H1 (cell line): ENCODE measurements around the gene CCDC148. TPM values are rescaled to one million over a fixed set of nuclear protein-coding genes. Genes with fewer than 3 reads are reported as not detected.

Experiments
- CTCF ChIA-PET: fragments of 300-600 bp; sonication (Branson Sonifier 250); formaldehyde crosslinking; loops from one replicate; lab custom pipeline; 2021; ENCODE audit not compliant: partially characterized antibody; lab: Charles Lee
- POLR2A ChIA-PET: fragments of 300-600 bp; sonication (Branson Sonifier 250); formaldehyde crosslinking; loops from one replicate; lab custom pipeline; 2021; ENCODE audit warnings: inconsistent platforms; ENCODE audit not compliant: partially characterized antibody; lab: Charles Lee
- DNase-seq, 2 experiments: peaks; one replicate each; pipeline versions ENCODE4 v3.0.0 to v3.0.0-alpha.2; 2010 to 2022; ENCODE audit warnings: low spot score in 2 of 2, low read depth in 1 of 2, mixed read lengths in 1 of 2
- FAIRE-seq: peaks from 2 replicates; lab custom pipeline; 2011; peaks lifted over from hg19 to GRCh38; lab: Jason Lieb, UNC
- H2AFZ ChIP-seq: 2 replicates; pipeline ENCODE4 v1.8.1; 2012; ENCODE audit warnings: low read length, inconsistent platforms
- H2AK5ac ChIP-seq: 2 replicates; pipeline ENCODE4 v1.6.1; 2013; ENCODE audit warnings: low read depth, low read length
- H2BK120ac ChIP-seq: replicated peaks from 2 replicates; pipeline ENCODE3; 2013; ENCODE audit warnings: low read depth, low read length, inconsistent platforms
- H2BK12ac ChIP-seq: 2 replicates; pipeline ENCODE4 v1.6.1; 2013; ENCODE audit warnings: low read depth, low read length
- H2BK15ac ChIP-seq: 2 replicates; pipeline ENCODE4 v1.6.1; 2013; ENCODE audit warnings: low read length
- H2BK20ac ChIP-seq: 2 replicates; pipeline ENCODE4 v1.6.1; 2013; ENCODE audit warnings: low read length
- H2BK5ac ChIP-seq: 2 replicates; pipeline ENCODE4 v1.6.1; 2013; ENCODE audit warnings: low read depth, low read length
- H3K14ac ChIP-seq: 2 replicates; pipeline ENCODE4 v1.6.1; 2013; ENCODE audit warnings: inconsistent platforms; ENCODE audit not compliant: insufficient read length
- H3K18ac ChIP-seq: 2 replicates; pipeline ENCODE4 v1.6.1; 2013; ENCODE audit warnings: low read length; ENCODE audit errors: extremely low read depth
- H3K23ac ChIP-seq: 2 replicates; pipeline ENCODE4 v1.6.1; 2013; ENCODE audit warnings: inconsistent platforms; ENCODE audit not compliant: insufficient read length
- H3K23me2 ChIP-seq: 2 replicates; pipeline ENCODE4 v1.6.1; 2013; ENCODE audit warnings: low read depth, low read length
- H3K27ac ChIP-seq: 2 replicates; pipeline ENCODE4 v1.6.1; 2011; ENCODE audit warnings: low read depth, low read length, inconsistent platforms
- H3K27me3 ChIP-seq, 4 experiments: replicated peaks in 1 of 4; 1 replicate in 1 of 4; 2 replicates in 3 of 4; pipeline versions ENCODE4 v1.6.1 to v1.8.1; 2011 to 2013; ENCODE audit warnings: low read length in 3 of 4, mild to moderate bottlenecking in 3 of 4, inconsistent platforms in 2 of 4, mixed read lengths in 2 of 4, moderate library complexity in 1 of 4; ENCODE audit not compliant: control insufficient read depth in 3 of 4, insufficient read depth in 3 of 4; ENCODE audit errors: extremely low read depth in 1 of 4
- H3K36me3 ChIP-seq, 4 experiments: 2 replicates each; pipeline versions ENCODE4 v1.6.1 to v1.8.1; 2011 to 2013; ENCODE audit warnings: mild to moderate bottlenecking in 4 of 4, low read length in 3 of 4, moderate library complexity in 2 of 4, control low read depth in 1 of 4, inconsistent platforms in 1 of 4; ENCODE audit not compliant: insufficient read depth in 4 of 4, control insufficient read depth in 2 of 4
- H3K4ac ChIP-seq: replicated peaks from 2 replicates; pipeline ENCODE3; 2013; ENCODE audit warnings: low read length, low read depth, mixed read lengths, inconsistent platforms; ENCODE audit not compliant: insufficient read length
- H3K4me1 ChIP-seq, 4 experiments: replicated peaks in 1 of 4; 1 replicate in 1 of 4; 2 replicates in 3 of 4; pipeline versions ENCODE4 v1.6.1 to v1.8.1; 2011 to 2013; ENCODE audit warnings: low read length in 3 of 4, inconsistent platforms in 2 of 4, mixed read lengths in 1 of 4; ENCODE audit not compliant: insufficient read depth in 4 of 4, control insufficient read depth in 3 of 4
- H3K4me2 ChIP-seq, 2 experiments: 2 replicates each; pipeline versions ENCODE4 v1.6.1 to v1.8.1; 2011 to 2013; ENCODE audit warnings: low read depth in 2 of 2, low read length in 2 of 2, control low read depth in 1 of 2, inconsistent platforms in 1 of 2, mild to moderate bottlenecking in 1 of 2; ENCODE audit not compliant: insufficient read depth in 1 of 2
- H3K4me3 ChIP-seq, 4 experiments: fragments of 200-600, 300-600 bp in 1 of 4; sonication (generic), shearing (Covaris generic), sonication (Bioruptor Twin) in 1 of 4; 2 replicates each; pipeline versions ENCODE4 v1.5.1 to v1.8.1; 2011 to 2016; ENCODE audit warnings: low read length in 4 of 4, low read depth in 3 of 4, control low read depth in 2 of 4, inconsistent platforms in 2 of 4, mild to moderate bottlenecking in 2 of 4, mixed read lengths in 1 of 4, moderate library complexity in 1 of 4; ENCODE audit not compliant: insufficient read depth in 2 of 4; ENCODE audit errors: extremely low read depth in 1 of 4
- H3K56ac ChIP-seq: replicated peaks from 2 replicates; pipeline ENCODE3; 2013; ENCODE audit warnings: low read depth, mild to moderate bottlenecking, mixed read lengths, low read length, inconsistent platforms; ENCODE audit not compliant: insufficient read length
- H3K79me1 ChIP-seq: 2 replicates; pipeline ENCODE4 v1.6.1; 2013; ENCODE audit warnings: low read depth, low read length, control low read depth
- H3K79me2 ChIP-seq, 2 experiments: 2 replicates each; pipeline versions ENCODE4 v1.6.1 to v1.8.1; 2012 to 2013; ENCODE audit warnings: low read length in 2 of 2, mild to moderate bottlenecking in 2 of 2, inconsistent platforms in 1 of 2; ENCODE audit not compliant: insufficient read depth in 2 of 2, control insufficient read depth in 1 of 2
- H3K9ac ChIP-seq, 4 experiments: replicated peaks in 1 of 4; 1 replicate in 1 of 4; 2 replicates in 3 of 4; pipeline versions ENCODE4 v1.6.1 to v1.8.1; 2011 to 2013; ENCODE audit warnings: low read depth in 3 of 4, low read length in 3 of 4, control low read depth in 2 of 4, mild to moderate bottlenecking in 2 of 4, moderate library complexity in 2 of 4, inconsistent platforms in 1 of 4; ENCODE audit errors: extremely low read depth in 1 of 4
- H3K9me3 ChIP-seq, 2 experiments: 2 replicates each; pipeline versions ENCODE4 v1.6.1 to v1.8.1; 2012 to 2013; ENCODE audit warnings: mild to moderate bottlenecking in 2 of 2, moderate library complexity in 2 of 2, control low read depth in 1 of 2, inconsistent platforms in 1 of 2, low read depth in 1 of 2, low read length in 1 of 2, mixed read lengths in 1 of 2; ENCODE audit not compliant: insufficient read depth in 2 of 2
- H4K20me1 ChIP-seq, 2 experiments: replicated peaks in 1 of 2; 2 replicates each; pipeline versions ENCODE3 to v1.8.1; 2011 to 2013; ENCODE audit warnings: inconsistent platforms in 2 of 2, low read length in 2 of 2, mild to moderate bottlenecking in 1 of 2; ENCODE audit not compliant: insufficient read depth in 2 of 2, control insufficient read depth in 1 of 2
- H4K5ac ChIP-seq: 2 replicates; pipeline ENCODE4 v1.6.1; 2013; ENCODE audit warnings: low read length, low read depth, mixed read lengths, inconsistent platforms; ENCODE audit not compliant: insufficient read length
- H4K8ac ChIP-seq: 2 replicates; pipeline ENCODE4 v1.8.0; 2013; ENCODE audit warnings: mild to moderate bottlenecking, moderate library complexity, low read length, inconsistent platforms; ENCODE audit not compliant: insufficient read depth; ENCODE audit errors: extremely low read depth
- H4K91ac ChIP-seq: replicated peaks from 2 replicates; pipeline ENCODE3; 2013; ENCODE audit warnings: low read length, mixed read lengths, inconsistent platforms; ENCODE audit not compliant: insufficient read length
- BCL11A ChIP-seq, 2 experiments: IDR thresholded peaks; one replicate each; pipeline ENCODE4 v1.6.1; 2011; ENCODE audit warnings: low read depth in 2 of 2, low read length in 2 of 2, mild to moderate bottlenecking in 2 of 2
- CBX8 ChIP-seq: fragments of 300-800, 300-1000 bp; sonication (generic); IDR thresholded peaks from 2 replicates; pipeline ENCODE4 v1.7.1; 2016; ENCODE audit warnings: low read depth, low read length, borderline replicate concordance
- EZH2 ChIP-seq: fragments of 200-600 bp; sonication (generic); IDR thresholded peaks from 2 replicates; pipeline ENCODE4 v1.7.1; 2012; ENCODE audit warnings: low read depth, mild to moderate bottlenecking, moderate library complexity, low read length, inconsistent platforms; ENCODE audit not compliant: severe bottlenecking
- GABPA ChIP-seq: IDR thresholded peaks from 2 replicates; pipeline ENCODE4 v1.6.1; 2011; ENCODE audit warnings: mild to moderate bottlenecking, low read length, moderate library complexity, borderline replicate concordance; ENCODE audit not compliant: insufficient read depth
- JUN ChIP-seq: IDR thresholded peaks from 2 replicates; pipeline ENCODE4 v1.6.1; 2011; ENCODE audit warnings: low read depth, mild to moderate bottlenecking, improper control_type of control experiment, low read length
- KDM5A ChIP-seq: fragments of 200-600 bp; IDR thresholded peaks from 2 replicates; pipeline ENCODE4 v1.7.1; 2012; ENCODE audit warnings: mild to moderate bottlenecking, low read length, inconsistent platforms, mixed read lengths
- POLR2A ChIP-seq, 2 experiments: IDR thresholded peaks; 1 replicate in 1 of 2; 2 replicates in 1 of 2; pipeline ENCODE4 v1.6.1; 2011; ENCODE audit warnings: low read depth in 2 of 2, low read length in 2 of 2, mild to moderate bottlenecking in 2 of 2; ENCODE audit errors: control extremely low read depth in 1 of 2
- RAD21 ChIP-seq, 2 experiments: IDR thresholded peaks in 1 of 2; conservative IDR thresholded peaks in 1 of 2; 2 replicates each; pipeline ENCODE4 v1.6.1; 2011; ENCODE audit warnings: low read depth in 2 of 2, low read length in 2 of 2, improper control_type of control experiment in 1 of 2, inconsistent platforms in 1 of 2, mild to moderate bottlenecking in 1 of 2, moderate library complexity in 1 of 2
- SP4 ChIP-seq: IDR thresholded peaks from 2 replicates; pipeline ENCODE4 v1.6.1; 2012; ENCODE audit warnings: low read length, inconsistent platforms
- SRF ChIP-seq: IDR thresholded peaks from 2 replicates; pipeline ENCODE4 v1.6.1; 2011; ENCODE audit warnings: mild to moderate bottlenecking, low read depth, low read length, moderate library complexity
- ZNF274 ChIP-seq: IDR thresholded peaks from 2 replicates; pipeline ENCODE4 v1.7.0; 2012; ENCODE audit warnings: low read length, borderline replicate concordance; ENCODE audit errors: extremely low read depth
- polyA plus RNA-seq, 7 experiments: library from polyadenylated mRNA; depleted of rRNA in 3 of 7; stranded (reverse) in 5 of 7; unstranded in 2 of 7; fragments of >200 nt in 5 of 7; fragments of 200-250 nt in 2 of 7; gene quantifications; 1 replicate in 5 of 7; 2 replicates in 1 of 7; 4 replicates in 1 of 7; pipeline versions ENCODE4 v1.2.1 to v1.2.3, GENCODE V29; 2011 to 2013; ENCODE audit warnings: missing spikeins in 2 of 7, mixed read lengths in 2 of 7
- total RNA-seq: library from RNA; stranded (reverse); fragmentation: NEBNext Ultra II Directional; extraction: Animal tissue kit (Norgen Biotek cat#: 25700); gene quantifications from 2 replicates; pipeline ENCODE4 v1.2.1, GENCODE V29; 2021
- TF ChIP-seq, protein P1 (sequence below): IDR thresholded peaks from 2 replicates; pipeline ENCODE4 v1.6.1; 2012; ENCODE audit warnings: inconsistent platforms

The CCDC148 gene
- total and polyA plus RNA-seq, 2 of the 8 experiments (the other 6 are each of a cell fraction or from before 2014, with no cell fraction given) = 0.45 to 1.3 TPM

GRCh38 chr2:158432117-158432516 is 24.4 kb downstream of the CCDC148 start:
- Histone ChIP-seq H2BK20ac (no peak overlapping the region), H3K18ac (no peak overlapping the region), H3K79me1 (no peaks in the 10 kb centered on the region), H3K4me3 (no peak overlapping the region), H4K91ac (no peak overlapping the region), H3K4me2 (no peak overlapping the region), H3K27me3 (no peaks in the 10 kb centered on the region), H4K20me1 (no peaks in the 10 kb centered on the region), H3K4ac (no peak overlapping the region), H2BK120ac (no peak overlapping the region), H3K36me3 (no peaks in the 10 kb centered on the region), H3K23me2 (no peaks in the 10 kb centered on the region), H2AK5ac (no peak overlapping the region), H3K27ac (no peak overlapping the region), H3K79me2 (no peaks in the 10 kb centered on the region), H4K8ac (no peak overlapping the region), H2AFZ (no peak overlapping the region), H2BK12ac (no peak overlapping the region), H4K5ac (no peak overlapping the region), H3K4me1 (no peaks in the 10 kb centered on the region), H3K9me3 (peaks cover 7 to 10% of the 10 kb centered on the region in 2 experiments), H2BK5ac (no peak overlapping the region), H3K14ac (no peak overlapping the region), H3K23ac (no peak overlapping the region), H3K9ac (no peak overlapping the region), H3K56ac (no peak overlapping the region), H2BK15ac (no peak overlapping the region)
- CTCF ChIA-PET = interaction anchor here (1.1 kb wide), 1 partner anchor 13 kb away, joined by 3 read pairs; no protein-coding TSS in a partner anchor
- POLR2A ChIA-PET = no interaction called here
- DNase-seq (no peak), FAIRE-seq (no peak)
- no peak for TF ChIP-seq SP4
- TF ChIP-seq BCL11A (IDR thresholded peaks at IDR 0.05; ENCODE audit: low read depth in 2 of 2, low read length in 2 of 2) = no peak
- no peak for TF ChIP-seq RAD21 (IDR thresholded peaks at IDR 0.05 in 1 of 2, conservative IDR thresholded peaks at IDR 0.05 in 1 of 2; ENCODE audit: low read depth in 2 of 2, low read length in 2 of 2)
- no peak for TF ChIP-seq CBX8
- no peak for TF ChIP-seq EZH2
- TF ChIP-seq POLR2A (IDR thresholded peaks at IDR 0.05; ENCODE audit: control extremely low read depth in 1 of 2, low read depth in 2 of 2, low read length in 2 of 2) = no peak
- TF ChIP-seq JUN = no peak
- TF ChIP-seq ZNF274 = no peak
- TF ChIP-seq GABPA = no peak
- TF ChIP-seq SRF = no peak
- TF ChIP-seq KDM5A = no peak
- TF ChIP-seq, protein P1, sequence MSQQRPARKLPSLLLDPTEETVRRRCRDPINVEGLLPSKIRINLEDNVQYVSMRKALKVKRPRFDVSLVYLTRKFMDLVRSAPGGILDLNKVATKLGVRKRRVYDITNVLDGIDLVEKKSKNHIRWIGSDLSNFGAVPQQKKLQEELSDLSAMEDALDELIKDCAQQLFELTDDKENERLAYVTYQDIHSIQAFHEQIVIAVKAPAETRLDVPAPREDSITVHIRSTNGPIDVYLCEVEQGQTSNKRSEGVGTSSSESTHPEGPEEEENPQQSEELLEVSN = no peak
